Activated CD4-positive, CD25-positive, alpha-beta regulatory T cell (primary cell): ENCODE measurements around the gene VSIG4.

Experiments used
- DNase-seq, 4 experiments: peaks; one replicate each; lab custom pipeline; 2025; lab: John Stamatoyannopoulos, UW

The VSIG4 gene

DNA sequence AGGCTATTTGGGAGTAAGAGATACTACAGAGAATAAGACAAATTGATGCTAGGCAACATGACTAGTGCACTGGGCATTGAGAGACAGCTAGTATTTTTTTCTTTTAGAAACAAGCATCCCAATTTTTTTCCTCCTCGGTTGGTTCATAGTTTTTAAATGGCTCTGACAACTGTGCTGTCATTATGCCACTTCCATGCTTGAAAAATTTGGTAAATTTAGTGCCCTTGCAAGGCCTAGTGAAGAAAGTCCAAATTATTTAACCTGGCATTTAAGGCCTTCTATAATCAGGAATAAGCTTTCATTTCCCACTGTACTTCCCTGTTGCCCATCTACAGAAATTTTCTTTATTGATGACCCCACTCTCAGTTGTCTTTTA, 15.8 kb downstream of the VSIG4 start:
- DNase-seq, result no peak

DNA sequence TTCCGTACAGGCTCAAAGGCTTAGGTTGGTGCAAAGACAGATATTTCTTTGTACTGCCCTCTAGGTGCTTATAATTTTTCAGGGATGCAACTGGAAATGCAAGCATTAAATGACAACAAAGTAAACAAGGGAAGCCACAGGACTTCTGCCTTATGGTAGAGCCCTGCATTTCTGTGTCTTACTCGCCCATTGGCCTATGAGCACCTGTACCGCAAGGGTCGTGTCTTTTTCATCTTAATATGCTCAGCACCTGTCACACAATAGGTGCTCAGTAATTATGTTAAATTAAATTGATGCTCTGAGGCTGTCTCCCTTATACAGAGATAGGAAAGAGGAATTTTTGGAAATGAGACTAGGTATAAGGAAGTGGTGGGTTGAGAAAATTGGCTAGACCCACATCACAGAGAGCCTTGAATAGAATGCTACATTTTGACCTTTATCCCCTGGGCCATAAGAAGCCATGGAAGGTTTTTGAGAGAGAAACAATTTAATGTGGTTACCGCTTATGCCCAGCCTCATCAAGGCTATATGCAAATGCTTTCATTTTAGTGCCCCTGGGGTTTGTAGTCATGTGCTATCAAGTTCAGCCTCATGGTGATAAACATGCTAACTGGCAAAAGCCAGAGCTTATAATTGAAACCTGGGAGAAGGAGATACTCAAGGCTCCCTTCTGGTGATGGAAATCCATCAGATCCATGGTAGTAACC, 16.3 kb downstream of the VSIG4 start:
- DNase-seq, result no peak

- no peak for DNase-seq
These were observed 17.1 kb downstream of the VSIG4 start for GRCh38 chrX:66022632-66023384.

DNA sequence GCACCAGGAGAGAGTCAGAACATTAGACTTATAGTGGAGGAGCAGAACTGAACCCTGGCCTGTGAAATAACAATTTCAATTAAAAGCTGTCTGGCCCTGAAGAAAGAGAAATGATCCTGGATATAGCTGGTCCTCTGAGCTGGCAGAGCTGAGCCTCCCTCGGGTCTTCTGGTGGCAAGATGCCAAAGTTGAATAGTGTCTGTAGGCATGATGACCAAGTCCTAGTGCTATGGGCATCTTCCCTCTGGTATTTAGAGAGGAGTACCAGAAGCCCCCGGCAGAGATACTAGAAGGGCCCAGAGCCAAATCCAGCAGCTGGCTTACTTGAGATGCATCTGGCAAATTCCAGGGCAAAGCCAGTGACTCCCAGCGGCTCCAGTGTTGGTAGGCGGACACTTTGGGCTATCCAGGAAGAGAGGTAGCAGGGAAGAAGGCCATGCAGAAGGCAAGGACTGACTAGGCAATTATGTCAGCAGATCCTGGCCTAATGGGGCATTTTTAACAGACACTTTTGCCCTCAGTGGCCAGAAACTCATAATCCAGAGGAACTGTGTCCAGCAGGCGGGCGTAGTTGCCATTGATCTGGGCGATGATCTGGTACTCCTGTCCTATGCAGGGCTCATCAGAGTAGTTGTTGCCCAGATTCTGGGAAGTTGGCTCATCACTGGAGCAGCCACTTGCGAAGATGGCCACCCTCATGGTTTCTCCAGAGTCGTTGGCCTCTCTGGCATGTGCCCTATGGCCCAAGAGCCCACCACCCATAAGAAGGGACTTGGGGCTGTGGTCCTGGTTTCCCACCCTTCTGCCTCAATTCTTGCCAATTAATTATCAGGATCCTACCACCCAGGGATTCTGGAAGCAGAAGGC, 17.9 kb downstream of the VSIG4 start:
- DNase-seq, result no peak

GRCh38 chrX:66021401-66021764, 18.5 kb downstream of the VSIG4 start:
- no peak for DNase-seq

DNA sequence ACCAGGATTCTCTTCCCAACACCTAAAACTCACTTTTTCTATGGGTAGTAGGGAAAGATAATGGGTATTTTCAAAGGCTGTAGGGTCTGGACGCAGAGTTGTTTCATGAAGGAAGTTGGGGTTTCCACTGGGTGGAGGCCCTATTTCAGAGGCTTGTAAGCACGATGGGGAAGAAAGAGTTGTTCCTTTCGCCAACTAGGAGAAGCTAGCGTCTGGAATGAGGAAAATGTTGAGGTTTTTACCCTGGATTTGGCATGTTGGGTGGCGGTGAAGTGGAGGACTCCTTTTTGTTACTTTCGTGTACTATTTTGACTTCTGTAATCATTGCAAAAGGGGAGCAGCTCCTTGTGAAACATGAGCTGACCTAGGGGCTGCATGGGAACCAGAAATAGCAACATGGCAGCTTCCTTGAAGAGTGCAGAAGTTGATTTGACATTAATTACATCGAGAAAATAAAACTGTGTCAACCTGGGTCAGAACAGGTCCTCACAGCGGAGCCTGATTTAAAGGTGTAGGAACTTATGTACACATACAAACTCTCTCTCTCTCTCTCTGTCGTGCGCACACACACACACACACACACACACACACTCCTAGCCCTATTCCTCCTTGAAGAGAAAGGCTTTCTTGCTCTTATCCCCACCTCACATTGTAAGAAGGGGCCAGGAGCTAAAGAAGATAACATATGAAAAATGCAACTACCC, 19.1 kb downstream of the VSIG4 start:
- DNase-seq, result no peak

GRCh38 chrX:66019974-66020373, 19.9 kb downstream of the VSIG4 start:
- no peak for DNase-seq

DNA sequence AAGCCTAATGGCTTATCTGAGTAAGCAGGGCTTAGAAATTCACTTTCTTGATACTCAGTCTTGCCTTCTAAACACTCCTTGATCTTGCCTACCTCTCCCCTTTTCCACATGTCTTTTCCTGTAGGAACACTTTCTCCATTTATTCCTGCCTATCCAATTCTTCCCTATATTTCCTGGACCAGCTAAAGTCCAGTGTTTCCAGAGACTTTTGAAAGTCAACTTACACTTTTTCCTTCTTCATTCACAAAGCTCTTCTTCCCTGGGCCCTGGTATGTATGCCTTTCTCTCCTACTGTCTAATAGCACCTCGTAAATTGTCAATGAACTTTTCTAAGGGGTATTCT, 20.6 kb downstream of the VSIG4 start:
- no peak for DNase-seq

- no peak for DNase-seq
These were observed 21.1 kb downstream of the VSIG4 start for GRCh38 chrX:66018585-66019309.

GRCh38 chrX:66017659-66018170, 22.2 kb downstream of the VSIG4 start:
- no peak for DNase-seq

GRCh38 chrX:66016905-66017658, 22.8 kb downstream of the VSIG4 start:
- DNase-seq, result no peak

DNA sequence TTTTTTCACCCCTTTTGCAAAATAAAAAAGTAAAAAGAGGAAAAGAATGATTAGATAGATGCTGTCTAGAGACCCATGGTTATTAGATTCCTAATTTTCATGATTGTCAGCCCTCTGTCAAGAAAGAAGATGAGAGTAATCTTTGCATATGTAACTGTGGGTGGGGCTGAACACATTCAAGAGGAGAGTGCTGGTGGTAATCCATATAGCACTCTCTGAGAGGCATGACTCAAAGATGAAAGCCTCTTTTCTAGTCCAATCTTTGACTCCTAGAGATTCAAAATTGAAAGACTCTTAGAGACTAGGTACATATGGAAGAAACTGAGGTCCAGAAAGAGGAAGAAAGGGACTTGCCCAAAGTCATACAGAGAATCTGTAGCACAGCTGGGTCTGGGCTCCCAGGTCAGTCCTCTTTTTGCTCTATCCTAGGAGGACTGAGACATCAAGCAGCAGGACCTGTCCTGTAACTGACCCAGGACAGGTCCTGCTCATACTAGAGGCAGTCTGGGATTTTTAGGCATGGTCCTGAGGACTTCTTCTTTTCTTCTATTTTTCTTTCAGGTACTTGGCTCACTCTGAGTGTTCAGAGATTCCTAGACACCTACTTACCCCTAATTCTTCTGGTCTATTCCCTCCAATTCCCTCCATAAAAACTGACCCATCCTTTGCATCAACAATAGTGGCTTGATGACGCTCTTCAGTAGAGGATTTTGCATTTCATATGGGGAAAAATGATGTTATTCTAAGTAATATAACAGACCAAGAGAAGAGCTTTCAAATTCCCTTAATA, 23.8 kb downstream of the VSIG4 start:
- no peak for DNase-seq

DNA sequence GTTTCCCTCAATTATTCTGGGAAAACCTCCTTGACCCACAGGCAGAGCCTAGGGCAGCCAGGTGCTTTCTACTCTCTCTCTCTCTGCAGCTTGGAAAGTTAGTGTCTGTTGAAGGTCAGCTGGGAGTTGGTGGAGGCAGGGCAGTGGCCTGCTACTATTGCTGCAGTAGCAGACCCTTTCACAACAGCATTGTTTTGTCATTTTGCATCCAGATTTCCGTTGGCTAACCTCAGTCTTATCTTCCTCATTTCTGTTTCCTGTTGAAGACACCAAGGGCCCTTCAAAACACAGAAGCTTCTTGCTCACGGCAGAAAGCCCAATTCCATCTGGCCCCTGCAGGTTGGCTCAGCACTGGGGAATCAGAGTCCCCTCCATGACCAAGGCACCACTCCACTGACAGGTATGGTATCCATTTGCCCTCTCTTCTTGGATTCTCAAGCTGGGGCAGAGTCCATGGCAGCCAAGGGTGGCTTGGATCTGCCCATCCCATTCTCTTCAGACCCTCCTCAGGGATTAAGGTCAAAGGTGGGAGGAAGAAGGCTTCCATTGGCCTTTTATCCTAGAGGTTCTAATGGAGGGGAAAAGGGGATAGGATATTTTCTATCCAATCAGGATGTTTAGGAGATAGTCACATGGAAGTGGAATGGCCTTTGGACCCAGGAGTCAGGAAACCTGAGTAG, 24.6 kb downstream of the VSIG4 start:
- DNase-seq, result no peak

DNA sequence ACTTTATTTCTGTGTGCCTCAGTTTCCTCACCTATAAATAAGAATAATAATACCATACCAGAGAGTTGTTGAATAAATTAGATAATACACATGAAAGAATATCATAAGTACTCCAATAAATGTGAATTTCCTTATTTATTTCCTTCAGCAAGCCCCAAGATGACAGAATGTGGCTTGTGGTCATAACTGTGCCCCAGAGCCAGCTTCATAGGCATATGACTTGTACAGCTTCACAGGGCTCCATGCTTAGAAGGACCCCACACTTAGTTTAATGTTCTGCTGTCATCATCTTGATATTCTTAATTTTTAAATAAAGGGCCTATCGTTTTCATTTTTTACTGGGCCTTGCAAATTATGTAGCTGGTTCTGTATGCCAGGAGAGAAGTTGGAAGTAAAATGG, 25.3 kb downstream of the VSIG4 start:
- no peak for DNase-seq

DNA sequence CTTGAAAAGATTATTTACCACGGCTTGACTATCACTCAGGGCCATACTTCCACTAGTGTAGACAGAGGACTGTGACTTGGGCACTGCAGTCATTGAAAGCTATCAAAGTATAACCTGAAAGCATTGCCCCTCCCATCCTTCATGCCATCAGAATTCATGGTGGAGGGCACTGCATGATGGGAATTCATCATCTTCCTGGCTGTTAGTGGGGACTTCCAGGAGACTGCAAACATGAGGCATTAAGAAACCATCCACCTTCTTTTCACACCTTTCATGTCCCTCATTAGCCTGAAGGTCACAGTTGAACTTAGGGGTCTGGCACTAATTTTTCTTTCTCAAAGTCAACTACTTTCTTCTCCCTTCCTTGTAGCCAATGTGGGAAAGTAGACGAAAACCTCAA, 25.8 kb downstream of the VSIG4 start:
- DNase-seq, result no peak

- DNase-seq, result no peak
These were observed 26.6 kb downstream of the VSIG4 start for GRCh38 chrX:66013194-66013816.

- no peak for DNase-seq
These were observed 27.8 kb downstream of the VSIG4 start for GRCh38 chrX:66012094-66012534.

- no peak for DNase-seq
These were observed 30.5 kb downstream of the VSIG4 start for GRCh38 chrX:66009231-66009845.
